ENCODE results near the gene HMGCLL1. TPM values are rescaled to one million over a fixed set of nuclear protein-coding genes. Genes with fewer than 3 reads are reported as not detected.

Gene HMGCLL1
- total RNA-seq, 2 donors from 2014 or later = 1.8 to 2.3 TPM

- no peaks in the 10 kb centered on the region for H3K9me3 ChIP-seq
- intact Hi-C loops (cut with DNase I) = no loop called here
- no peak overlapping the region for H3K27ac ChIP-seq
- WGBS, 2 donors = 67 to 74% methylated on average over 2 of the region's 2 CpGs
- H3K27me3 ChIP-seq = no peaks in the 10 kb centered on the region
- no peaks in the 10 kb centered on the region for H3K36me3 ChIP-seq (replicated peaks in 1 of 2; ENCODE audit: insufficient read depth in 1 of 2, low read depth in 2 of 2)
- TF ChIP-seq CTCF (IDR thresholded peaks at IDR 0.05) (no peak), POLR2A (IDR thresholded peaks at IDR 0.05) (no peak)
- peaks cover 13% of the 10 kb centered on the region for H3K4me1 ChIP-seq
- DNase-seq = no peak
- no peak overlapping the region for H3K4me3 ChIP-seq
- ATAC-seq = no peak
These were observed 22.1 kb upstream of the HMGCLL1 start for GRCh38 chr6:55601120-55601519.

GRCh38 chr6:55594442-55594841 lies 15.4 kb upstream of the HMGCLL1 start:
- WGBS, 2 donors = 21 to 23% methylated on average over 2 of the region's 2 CpGs
- ATAC-seq = no peak
- Histone ChIP-seq H3K4me1 (no peaks in the 10 kb centered on the region), H3K9me3 (no peaks in the 10 kb centered on the region), H3K27me3 (no peaks in the 10 kb centered on the region), H3K27ac (no peak overlapping the region), H3K36me3 (replicated peaks in 1 of 2; ENCODE audit: insufficient read depth in 1 of 2, low read depth in 2 of 2) (no peaks in the 10 kb centered on the region), H3K4me3 (no peak overlapping the region)
- TF ChIP-seq POLR2A (IDR thresholded peaks at IDR 0.05) = no peak
- TF ChIP-seq CTCF (IDR thresholded peaks at IDR 0.05) = no peak
- intact Hi-C loops (cut with DNase I) = no loop called here
- no peak for DNase-seq

- no peak overlapping the region for H3K4me3 ChIP-seq
- H3K27me3 ChIP-seq = no peaks in the 10 kb centered on the region
- H3K4me1 ChIP-seq = no peaks in the 10 kb centered on the region
- no peaks in the 10 kb centered on the region for H3K9me3 ChIP-seq
- intact Hi-C loops (cut with DNase I) = no loop called here
- ATAC-seq (no peak), DNase-seq (no peak)
- H3K36me3 ChIP-seq (replicated peaks in 1 of 2; ENCODE audit: insufficient read depth in 1 of 2, low read depth in 2 of 2) = no peaks in the 10 kb centered on the region
- TF ChIP-seq POLR2A (IDR thresholded peaks at IDR 0.05) = no peak
- no peak for TF ChIP-seq CTCF (IDR thresholded peaks at IDR 0.05)
- no peak overlapping the region for H3K27ac ChIP-seq
These were observed 5.8 kb upstream of the HMGCLL1 start for GRCh38 chr6:55584654-55585354.

- H3K4me1 ChIP-seq = peaks cover 10% of the 10 kb centered on the region
- H3K9me3 ChIP-seq = no peaks in the 10 kb centered on the region
- DNase-seq (no peak), ATAC-seq (no peak)
- H3K36me3 ChIP-seq (replicated peaks in 1 of 2; ENCODE audit: insufficient read depth in 1 of 2, low read depth in 2 of 2) = no peaks in the 10 kb centered on the region
- H3K27me3 ChIP-seq = no peaks in the 10 kb centered on the region
- H3K27ac ChIP-seq = no peak overlapping the region
- intact Hi-C loops (cut with DNase I) = no loop called here
- no peak overlapping the region for H3K4me3 ChIP-seq
- WGBS, 2 donors = 57 to 59% methylated on average over 3 of the region's 3 CpGs
- no peak for TF ChIP-seq CTCF (IDR thresholded peaks at IDR 0.05)
- TF ChIP-seq POLR2A (IDR thresholded peaks at IDR 0.05) = no peak
These were observed 2.2 kb downstream of the HMGCLL1 start for GRCh38 chr6:55576811-55577210.

- TF ChIP-seq CTCF (IDR thresholded peaks at IDR 0.05) (no peak), POLR2A (IDR thresholded peaks at IDR 0.05) (no peak)
- Histone ChIP-seq H3K36me3 (replicated peaks in 1 of 2; ENCODE audit: insufficient read depth in 1 of 2, low read depth in 2 of 2) (no peaks in the 10 kb centered on the region), H3K4me1 (peaks cover 10% of the 10 kb centered on the region), H3K4me3 (no peak overlapping the region), H3K27me3 (no peaks in the 10 kb centered on the region), H3K9me3 (no peaks in the 10 kb centered on the region), H3K27ac (no peak overlapping the region)
- ATAC-seq (no peak), DNase-seq (no peak)
- intact Hi-C loops (cut with DNase I) = no loop called here
- WGBS, 2 donors = 74 to 75% methylated on average over 2 of the region's 2 CpGs
These were observed 4.4 kb downstream of the HMGCLL1 start for GRCh38 chr6:55574556-55574955.
